Fibroblast of skin of scalp (primary cell): Measurements from ENCODE around the gene SMARCD1.

Experiments used
- DNase-seq: peaks from one replicate; pipeline ENCODE4 v3.0.0-alpha.2; 2013

Gene SMARCD1

GRCh38 chr12:50104417-50105366 lies 19.6 kb downstream of the SMARCD1 start:
- no peak for DNase-seq

DNA sequence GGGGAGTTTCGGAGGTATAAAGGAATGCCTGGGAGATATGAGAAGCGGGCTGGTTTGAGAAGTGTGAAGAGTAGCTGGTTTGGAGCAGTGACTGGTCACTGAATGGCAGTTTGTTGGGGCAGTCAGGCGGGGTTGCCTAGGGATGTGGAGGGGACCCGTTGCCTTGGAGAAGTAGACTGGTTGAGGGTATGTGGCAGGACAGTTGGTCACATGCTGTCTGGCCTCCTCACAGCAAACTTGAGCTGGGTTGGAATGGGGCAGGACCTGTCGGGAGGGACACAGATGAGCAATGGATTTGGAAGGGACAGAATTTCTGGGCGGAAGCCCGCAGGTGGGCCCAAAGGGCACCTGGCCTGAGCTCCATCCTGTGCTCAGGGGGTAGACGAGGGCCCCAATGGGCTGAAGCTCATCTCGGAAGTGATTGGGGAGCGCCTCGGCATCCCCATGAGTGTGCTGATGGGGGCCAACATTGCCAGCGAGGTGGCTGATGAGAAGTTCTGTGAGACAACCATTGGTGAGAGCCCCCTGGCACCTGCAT lies 20.8 kb downstream of the SMARCD1 start:
- DNase-seq, result no peak

DNA sequence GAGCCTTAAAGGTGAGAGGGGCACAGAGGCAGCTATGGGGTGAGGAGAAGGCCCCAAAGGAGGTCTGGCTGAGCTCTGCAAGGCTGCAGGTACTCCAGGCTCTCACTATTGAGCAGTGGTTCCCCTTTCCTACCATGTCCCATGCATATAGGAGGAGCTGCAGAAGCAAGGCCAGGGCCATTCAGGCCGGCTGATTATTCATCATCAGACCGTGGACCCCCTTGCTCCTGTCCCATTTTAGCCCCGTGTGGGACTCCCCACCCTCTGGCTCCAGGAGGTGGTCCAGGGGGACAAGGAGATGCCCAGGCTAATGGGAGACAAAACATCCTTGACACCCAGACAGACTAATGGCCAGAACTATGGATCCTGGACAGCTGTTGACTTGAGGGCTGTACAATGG lies 21.8 kb downstream of the SMARCD1 start:
- DNase-seq, result no peak

DNA sequence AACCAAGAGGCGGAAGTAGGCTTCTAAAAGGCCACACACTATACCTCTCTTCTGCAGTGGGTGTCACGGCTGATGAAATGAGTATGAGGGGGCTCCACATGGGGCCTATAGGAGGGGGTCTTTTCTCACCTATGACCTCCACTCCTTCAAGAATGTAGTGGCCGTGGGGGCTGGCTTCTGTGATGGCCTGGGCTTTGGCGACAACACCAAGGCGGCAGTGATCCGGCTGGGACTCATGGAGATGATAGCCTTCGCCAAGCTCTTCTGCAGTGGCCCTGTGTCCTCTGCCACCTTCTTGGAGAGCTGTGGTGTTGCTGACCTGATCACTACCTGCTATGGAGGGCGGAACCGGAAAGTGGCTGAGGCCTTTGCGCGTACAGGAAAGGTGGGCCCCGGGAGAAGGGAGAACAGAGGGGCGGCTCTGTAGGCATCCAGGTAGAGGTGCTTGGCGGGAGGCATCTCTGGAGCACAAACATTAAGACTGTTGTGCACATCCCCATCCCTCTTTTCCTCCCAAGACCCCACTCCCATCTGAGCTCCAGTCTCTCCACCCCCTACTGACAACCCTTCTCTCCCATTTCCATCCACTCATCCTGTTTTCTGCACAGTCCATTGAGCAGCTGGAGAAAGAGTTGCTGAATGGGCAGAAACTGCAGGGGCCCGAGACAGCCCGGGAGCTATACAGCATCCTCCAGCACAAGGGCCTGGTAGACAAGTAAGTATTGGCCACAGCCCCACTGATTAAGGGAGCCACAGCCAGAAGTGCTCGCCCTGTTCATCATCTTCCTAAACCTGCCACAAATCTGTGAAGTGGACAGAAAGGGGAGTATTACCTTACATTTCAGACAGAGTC lies 22.5 kb downstream of the SMARCD1 start:
- no peak for DNase-seq

GRCh38 chr12:50109319-50109718 lies 24.2 kb downstream of the SMARCD1 start:
- no peak for DNase-seq

DNA sequence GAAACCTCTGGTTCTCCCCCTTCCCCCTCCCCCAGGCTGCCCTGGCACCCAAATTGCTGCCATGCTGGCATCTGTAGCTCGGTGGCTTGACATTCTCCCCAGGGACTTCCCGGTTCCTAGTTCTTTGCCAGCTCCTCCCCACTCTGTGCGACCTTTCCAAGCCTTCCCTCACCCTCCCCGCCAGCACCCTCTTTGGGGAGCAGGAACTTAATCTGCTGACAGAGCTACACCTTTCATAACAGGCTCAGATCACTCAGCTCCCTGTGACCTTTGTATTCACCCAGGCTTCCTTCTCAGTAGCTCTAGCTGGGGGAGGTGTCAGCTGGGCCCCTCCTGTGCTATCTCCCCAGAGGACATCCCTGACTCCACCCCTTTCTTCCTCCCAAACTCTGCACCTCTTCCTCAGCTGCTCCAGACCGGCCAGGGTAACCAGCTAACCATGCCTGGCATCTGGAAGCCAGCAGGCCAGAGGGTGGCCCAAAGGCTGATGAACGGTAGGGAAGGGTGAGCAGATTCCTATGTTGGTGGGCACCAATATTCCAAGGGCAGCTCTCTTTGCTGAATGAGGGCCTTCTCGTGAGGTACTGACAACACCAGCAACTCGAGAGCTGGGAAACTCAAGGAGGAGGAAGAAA lies 25.1 kb downstream of the SMARCD1 start:
- DNase-seq, result peak; percentile 40

- DNase-seq, result peak; percentile 27
Measured at GRCh38 chr12:50110762-50111351, 25.7 kb downstream of the SMARCD1 start.

GRCh38 chr12:50111395-50111692 lies 26.2 kb downstream of the SMARCD1 start:
- DNase-seq, result no peak

- DNase-seq, result peak; percentile 100
Measured at GRCh38 chr12:50111693-50112455, 26.7 kb downstream of the SMARCD1 start, which contains the start of gene COX14. TSS of gene COX14 (plus strand) at chr12:50112236. CDS start at chr12:50120044, 7,808 bp downstream.

GRCh38 chr12:50112456-50113218 lies 27.5 kb downstream of the SMARCD1 start:
- DNase-seq, result no peak

GRCh38 chr12:50117057-50117622 lies 32.0 kb downstream of the SMARCD1 start:
- DNase-seq, result no peak

GRCh38 chr12:50119387-50119786 lies 34.2 kb downstream of the SMARCD1 start:
- DNase-seq, result no peak

- no peak for DNase-seq
Measured at GRCh38 chr12:50120521-50120920, 35.4 kb downstream of the SMARCD1 start.

DNA sequence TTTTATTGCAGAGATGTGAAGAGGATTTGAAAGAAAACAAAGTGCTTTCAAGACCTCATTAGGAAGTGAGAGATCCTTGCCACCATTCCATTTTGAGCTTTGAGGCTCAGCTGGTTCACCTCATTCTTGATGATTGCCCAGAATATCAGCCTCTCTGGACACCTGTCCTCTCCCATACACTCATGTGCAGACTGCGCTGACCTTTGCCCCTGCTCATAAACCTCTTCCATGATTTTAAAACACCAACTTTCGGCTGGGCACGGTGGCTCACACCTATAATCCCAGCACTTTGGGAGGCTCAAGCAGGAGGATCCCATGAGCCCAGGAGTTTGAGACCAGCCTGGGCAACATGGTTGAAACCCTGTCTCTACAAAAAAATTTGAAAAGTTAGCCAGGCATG lies 35.8 kb downstream of the SMARCD1 start:
- DNase-seq, result no peak

- DNase-seq, result no peak
Measured at GRCh38 chr12:50121641-50122040, 36.5 kb downstream of the SMARCD1 start.

- no peak for DNase-seq
Measured at GRCh38 chr12:50123203-50123602, 38.1 kb downstream of the SMARCD1 start.

GRCh38 chr12:50127546-50127945 lies 42.4 kb downstream of the SMARCD1 start:
- no peak for DNase-seq

- DNase-seq, result no peak
Measured at GRCh38 chr12:50129290-50129689, 44.1 kb downstream of the SMARCD1 start.

DNA sequence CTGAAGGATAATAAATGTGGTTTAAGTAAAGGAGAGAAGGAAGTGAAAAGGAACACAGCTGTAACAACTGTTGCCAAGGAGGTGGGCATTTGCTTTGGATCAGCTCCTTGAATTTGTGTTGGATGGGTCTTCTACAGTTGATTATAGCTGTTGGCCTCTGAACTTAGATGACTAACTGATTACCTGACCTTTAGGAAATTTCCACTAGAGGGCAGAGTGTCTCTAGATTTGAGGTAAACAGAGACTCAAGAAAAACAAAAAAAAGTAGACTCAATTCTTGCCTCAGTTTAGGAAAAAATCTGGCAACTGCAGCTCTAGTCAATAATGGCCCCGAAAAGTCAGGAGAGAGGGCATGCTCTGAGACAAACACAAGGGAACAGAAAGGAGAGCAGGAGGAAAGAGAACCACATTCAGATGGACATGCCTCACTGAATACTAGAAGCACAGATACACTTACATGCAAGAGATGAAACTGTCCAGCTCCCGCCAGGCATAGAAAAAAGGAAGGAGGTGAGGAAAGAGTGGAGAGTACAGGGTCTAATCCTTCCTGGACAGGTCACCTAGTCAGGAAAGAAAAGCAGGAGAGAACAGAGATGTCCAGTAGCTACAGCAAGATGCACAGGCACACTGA lies 47.5 kb downstream of the SMARCD1 start:
- peak; percentile 56 for DNase-seq

DNA sequence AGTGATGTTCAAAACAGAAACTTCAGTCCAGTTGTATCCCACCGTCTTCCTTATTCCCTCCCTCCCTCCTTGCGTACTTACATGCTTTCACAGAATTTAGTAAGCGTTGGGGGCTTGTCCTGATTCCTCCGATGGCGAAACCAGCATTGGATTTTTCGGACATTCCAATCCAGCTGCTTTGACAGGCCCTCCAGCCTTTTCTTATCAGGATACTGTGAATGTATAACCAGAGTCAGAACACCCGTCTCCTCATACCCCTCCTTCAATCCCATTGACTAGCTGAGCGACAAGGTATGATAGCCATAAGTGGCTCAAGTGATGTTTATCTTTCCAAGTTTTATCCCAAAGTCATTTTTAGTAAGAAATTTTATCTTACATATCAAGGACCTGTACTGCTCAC lies 57.9 kb downstream of the SMARCD1 start:
- no peak for DNase-seq
